Measurements from ENCODE around the gene TMEM156.

GRCh38 chr4:38976308-38976707, 55.9 kb downstream of the TMEM156 start:
- TF ChIP-seq POLR2A (IDR thresholded peaks at IDR 0.05; ENCODE audit: low read depth, low read length): no peak
- TF ChIP-seq EZH2 (IDR thresholded peaks at IDR 0.05; ENCODE audit: borderline replicate concordance, control insufficient read depth, low read depth, low read length): no peak
- TF ChIP-seq RFX5 (IDR thresholded peaks at IDR 0.05; ENCODE audit: low read depth, low read length): no peak
- TF ChIP-seq CTCF (IDR thresholded peaks at IDR 0.05 in 2 of 3, conservative IDR thresholded peaks at IDR 0.05 in 1 of 3; ENCODE audit: control insufficient read depth in 2 of 3, extremely low read depth in 1 of 3, insufficient read depth in 1 of 3, low read depth in 3 of 3, low read length in 3 of 3): no peak
- no peak for TF ChIP-seq ZZZ3 (IDR thresholded peaks at IDR 0.05; ENCODE audit: control insufficient read depth, insufficient read length, low read depth)
- TF ChIP-seq NRF1 (conservative IDR thresholded peaks at IDR 0.05; ENCODE audit: low read depth, low read length): no peak
- no peak for TF ChIP-seq POLR2AphosphoS5 (IDR thresholded peaks at IDR 0.05; ENCODE audit: low read length)
- no peak for TF ChIP-seq USF2 (IDR thresholded peaks at IDR 0.05; ENCODE audit: borderline replicate concordance, low read depth, low read length)
- TF ChIP-seq ZNF24 (IDR thresholded peaks at IDR 0.05): no peak
- no peak for TF ChIP-seq REST (IDR thresholded peaks at IDR 0.05; ENCODE audit: low read depth, low read length)

Data from GM12878 (cell line).